ENCODE data around the gene MTIF3. TPM values are rescaled to one million over a fixed set of nuclear protein-coding genes. Genes with fewer than 3 reads are reported as not detected.
A peak's percentile ranks its signal among the peaks of the same experiment; 100 is the strongest.

MTIF3 gene
- total and polyA plus RNA-seq, 2 experiments from 2014 or later, result 40.7 to 64.0 TPM

- H3K79me2 ChIP-seq (ENCODE audit: insufficient read depth), result peaks cover 38% of the 10 kb centered on the region
- H3K9me2 ChIP-seq (ENCODE audit: insufficient read depth), result no peaks in the 10 kb centered on the region
- 0 out of 2 replicates have a peak, but pooled peaks cover 6% of the 10 kb centered on the region for H3K36me3 ChIP-seq (ENCODE audit: low read depth)
- H3K4me3 ChIP-seq, result peak within 1 kb of the TSS; percentile 84
- H2AFZ ChIP-seq, result peak within 1 kb of the TSS; percentile 93
- H3K9me3 ChIP-seq (ENCODE audit: low read depth), result no peaks in the 10 kb centered on the region
- no peak for TF ChIP-seq EZH2phosphoT487 (IDR thresholded peaks at IDR 0.05; ENCODE audit: insufficient read depth, low read depth)
- no peak for TF ChIP-seq EZH2 (IDR thresholded peaks at IDR 0.05; ENCODE audit: insufficient read depth, poor library complexity, severe bottlenecking)
- 0 to 2% methylated on average over 49 to 82 of the region's 85 CpGs for WGBS, 2 experiments (ENCODE audit: low coverage in 1 of 2, low lambda C conversion rate in 2 of 2, missing lambda C conversion rate in 2 of 2)
- peak within 1 kb of the TSS; percentile 92 for H3K4me2 ChIP-seq (ENCODE audit: unreplicated experiment)
- peaks cover 30% of the 10 kb centered on the region for H3K4me1 ChIP-seq (ENCODE audit: insufficient read depth)
- H3K27ac ChIP-seq, result peak within 1 kb of the TSS; percentile 79
- in situ Hi-C loops (cut with MboI), result no loop called here
- H3F3A ChIP-seq (ENCODE audit: insufficient read depth), result peaks cover 12% of the 10 kb centered on the region; the same call in 1 of the 2 replicates
- no peaks in the 10 kb centered on the region for H4K20me1 ChIP-seq (ENCODE audit: insufficient read depth)
- no peaks in the 10 kb centered on the region for H3K27me3 ChIP-seq (replicated peaks; ENCODE audit: insufficient read depth)
- peak; percentile 95 for DNase-seq
- H3K9ac ChIP-seq, result peak within 1 kb of the TSS; percentile 87
Observed at GRCh38 chr13:27424246-27425157, 25.9 kb downstream of the MTIF3 start, which contains the start of gene GTF3A. TSS of gene GTF3A (plus strand) at chr13:27424619.

- Histone ChIP-seq H4K20me1 (ENCODE audit: insufficient read depth) (no peaks in the 10 kb centered on the region), H3K4me3 (no peak overlapping the region), H3K27ac (no peak overlapping the region), H3K79me2 (ENCODE audit: insufficient read depth) (peaks cover 36% of the 10 kb centered on the region), H3K4me1 (ENCODE audit: insufficient read depth) (peaks cover 30% of the 10 kb centered on the region), H2AFZ (peak overlapping the region; percentile 93; the same call in 1 of the 2 replicates), H3K27me3 (replicated peaks; ENCODE audit: insufficient read depth) (no peaks in the 10 kb centered on the region), H3K9me2 (ENCODE audit: insufficient read depth) (no peaks in the 10 kb centered on the region), H3F3A (ENCODE audit: insufficient read depth) (peaks cover 12% of the 10 kb centered on the region; the same call in 1 of the 2 replicates), H3K9ac (no peak overlapping the region), H3K4me2 (ENCODE audit: unreplicated experiment) (no peak overlapping the region), H3K9me3 (ENCODE audit: low read depth) (no peaks in the 10 kb centered on the region), H3K36me3 (ENCODE audit: low read depth) (0 out of 2 replicates have a peak, but pooled peaks cover 5% of the 10 kb centered on the region)
- DNase-seq, result peak; percentile 9
- TF ChIP-seq EZH2phosphoT487 (IDR thresholded peaks at IDR 0.05; ENCODE audit: insufficient read depth, low read depth) (no peak), EZH2 (IDR thresholded peaks at IDR 0.05; ENCODE audit: insufficient read depth, poor library complexity, severe bottlenecking) (no peak)
- in situ Hi-C loops (cut with MboI), result no loop called here
- WGBS, 2 experiments (ENCODE audit: low coverage in 1 of 2, low lambda C conversion rate in 2 of 2, missing lambda C conversion rate in 2 of 2), result 37 to 43% methylated on average over 7 of the region's 7 CpGs
Observed at GRCh38 chr13:27423333-27423732, 27.0 kb downstream of the MTIF3 start.

GRCh38 chr13:27421101-27421871, 29.1 kb downstream of the MTIF3 start:
- H3F3A ChIP-seq (ENCODE audit: insufficient read depth), result peaks cover 11% of the 10 kb centered on the region; the same call in 1 of the 2 replicates
- in situ Hi-C loops (cut with MboI), result no loop called here
- no peak overlapping the region for H3K9ac ChIP-seq
- H3K4me2 ChIP-seq (ENCODE audit: unreplicated experiment), result no peak overlapping the region
- no peaks in the 10 kb centered on the region for H3K36me3 ChIP-seq (ENCODE audit: low read depth)
- 72 to 74% methylated on average over 7 to 8 of the region's 8 CpGs for WGBS, 2 experiments (ENCODE audit: low coverage in 1 of 2, low lambda C conversion rate in 2 of 2, missing lambda C conversion rate in 2 of 2)
- no peaks in the 10 kb centered on the region for H3K27me3 ChIP-seq (replicated peaks; ENCODE audit: insufficient read depth)
- H3K4me1 ChIP-seq (ENCODE audit: insufficient read depth), result peaks cover 15% of the 10 kb centered on the region
- H3K79me2 ChIP-seq (ENCODE audit: insufficient read depth), result peaks cover 15% of the 10 kb centered on the region
- H3K9me3 ChIP-seq (ENCODE audit: low read depth), result no peaks in the 10 kb centered on the region
- no peak for DNase-seq
- no peaks in the 10 kb centered on the region for H3K9me2 ChIP-seq (ENCODE audit: insufficient read depth)
- no peaks in the 10 kb centered on the region for H4K20me1 ChIP-seq (ENCODE audit: insufficient read depth)
- no peak overlapping the region; the same call in 1 of the 2 replicates for H2AFZ ChIP-seq
- no peak for TF ChIP-seq EZH2phosphoT487 (IDR thresholded peaks at IDR 0.05; ENCODE audit: insufficient read depth, low read depth)
- TF ChIP-seq EZH2 (IDR thresholded peaks at IDR 0.05; ENCODE audit: insufficient read depth, poor library complexity, severe bottlenecking), result no peak
- H3K4me3 ChIP-seq, result no peak overlapping the region
- no peak overlapping the region for H3K27ac ChIP-seq

GRCh38 chr13:27419328-27419727, 31.0 kb downstream of the MTIF3 start:
- no peaks in the 10 kb centered on the region for H3K9me3 ChIP-seq (ENCODE audit: low read depth)
- no peak overlapping the region for H3K9ac ChIP-seq
- H3K79me2 ChIP-seq (ENCODE audit: insufficient read depth), result no peaks in the 10 kb centered on the region
- peak; percentile 20 for DNase-seq
- H4K20me1 ChIP-seq (ENCODE audit: insufficient read depth), result no peaks in the 10 kb centered on the region
- H3K4me1 ChIP-seq (ENCODE audit: insufficient read depth), result 0 out of 2 replicates have a peak, but pooled peaks cover 4% of the 10 kb centered on the region
- no peaks in the 10 kb centered on the region for H3F3A ChIP-seq (ENCODE audit: insufficient read depth)
- no peak overlapping the region for H3K27ac ChIP-seq
- no peak overlapping the region for H2AFZ ChIP-seq
- 61 to 65% methylated on average over 1 of the region's 1 CpG for WGBS, 2 experiments (ENCODE audit: low coverage in 1 of 2, low lambda C conversion rate in 2 of 2, missing lambda C conversion rate in 2 of 2)
- H3K4me2 ChIP-seq (ENCODE audit: unreplicated experiment), result no peak overlapping the region
- H3K36me3 ChIP-seq (ENCODE audit: low read depth), result no peaks in the 10 kb centered on the region
- H3K27me3 ChIP-seq (replicated peaks; ENCODE audit: insufficient read depth), result peaks cover 10% of the 10 kb centered on the region
- no peaks in the 10 kb centered on the region for H3K9me2 ChIP-seq (ENCODE audit: insufficient read depth)
- in situ Hi-C loops (cut with MboI), result no loop called here
- TF ChIP-seq EZH2 (IDR thresholded peaks at IDR 0.05; ENCODE audit: insufficient read depth, poor library complexity, severe bottlenecking) (no peak), EZH2phosphoT487 (IDR thresholded peaks at IDR 0.05; ENCODE audit: insufficient read depth, low read depth) (no peak)
- no peak overlapping the region for H3K4me3 ChIP-seq
